Naive thymus-derived CD4-positive, alpha-beta T cell (primary cell): ENCODE data around the gene AK6. TPM values are rescaled to one million over a fixed set of nuclear protein-coding genes. Genes with fewer than 3 reads are reported as not detected.
A peak's percentile ranks its signal among the peaks of the same experiment; 100 is the strongest.

Source experiments
- ATAC-seq: fragments of 150-1000 bp; cut with Tn5 transposase; 2 replicates; pipeline ENCODE4 v1.10.0; 2021; ENCODE audit warnings: mild to moderate bottlenecking, moderate library complexity
- CTCF ChIA-PET: fragments of 350-600 bp; sonication (Branson Sonifier 250); formaldehyde crosslinking; loops from one replicate; lab custom pipeline; 2021; ENCODE audit warnings: antibody characterized with exemption; lab: Charles Lee
- POLR2A ChIA-PET: fragments of 350-600 bp; sonication (Branson Sonifier 250); formaldehyde crosslinking; loops from one replicate; lab custom pipeline; 2021; ENCODE audit warnings: antibody characterized with exemption, inconsistent platforms; lab: Charles Lee
- DNase-seq, 9 donors: peaks; one replicate each; pipeline versions ENCODE4 v3.0.0 to v3.0.0-alpha.2; 2020 to 2022; ENCODE audit warnings: mixed read lengths in 1 of 9
- H3K27ac ChIP-seq: one replicate; pipeline ENCODE4 v1.7.0; 2013; ENCODE audit warnings: mild to moderate bottlenecking, low read depth, low read length, moderate library complexity
- H3K27me3 ChIP-seq, 2 donors: one replicate each; pipeline ENCODE4 v1.7.0; 2013; ENCODE audit warnings: low read length in 2 of 2, mild to moderate bottlenecking in 2 of 2, moderate library complexity in 2 of 2; ENCODE audit not compliant: control insufficient read depth in 2 of 2, insufficient read depth in 2 of 2
- H3K36me3 ChIP-seq, 3 experiments: 1 replicate in 2 of 3; 2 replicates in 1 of 3; pipeline ENCODE4 v1.7.0; 2013; ENCODE audit warnings: low read length in 3 of 3, mild to moderate bottlenecking in 3 of 3, moderate library complexity in 1 of 3; ENCODE audit not compliant: insufficient read depth in 3 of 3, control insufficient read depth in 2 of 3
- H3K4me1 ChIP-seq, 2 donors: one replicate each; pipeline ENCODE4 v1.7.0; 2013; ENCODE audit warnings: low read length in 2 of 2, mild to moderate bottlenecking in 2 of 2, moderate library complexity in 1 of 2; ENCODE audit not compliant: control insufficient read depth in 2 of 2, insufficient read depth in 2 of 2
- H3K4me3 ChIP-seq: 2 replicates; pipeline ENCODE4 v1.7.0; 2013; ENCODE audit warnings: mild to moderate bottlenecking, low read length
- H3K9me3 ChIP-seq, 3 experiments: 1 replicate in 2 of 3; 2 replicates in 1 of 3; pipeline ENCODE4 v1.7.0; 2013; ENCODE audit warnings: low read length in 3 of 3; ENCODE audit not compliant: control insufficient read depth in 2 of 3
- H3K27ac Mint-ChIP-seq, 9 donors: one replicate each; pipeline ENCODE4 v1.8.0; 2020 to 2022; ENCODE audit warnings: mixed read lengths in 9 of 9, mild to moderate bottlenecking in 8 of 9, moderate library complexity in 5 of 9, inconsistent platforms in 2 of 9
- H3K27me3 Mint-ChIP-seq, 5 donors: one replicate each; pipeline ENCODE4 v1.8.0; 2021 to 2022; ENCODE audit warnings: mixed read lengths in 5 of 5, mild to moderate bottlenecking in 1 of 5
- H3K36me3 Mint-ChIP-seq, 5 donors: one replicate each; pipeline ENCODE4 v1.8.0; 2020 to 2022; ENCODE audit warnings: mixed read lengths in 5 of 5, mild to moderate bottlenecking in 3 of 5, inconsistent platforms in 1 of 5
- H3K4me1 Mint-ChIP-seq, 7 donors: one replicate each; pipeline ENCODE4 v1.8.0; 2020 to 2022; ENCODE audit warnings: mixed read lengths in 7 of 7, mild to moderate bottlenecking in 3 of 7, inconsistent platforms in 1 of 7
- H3K4me3 Mint-ChIP-seq, 10 donors: one replicate each; pipeline ENCODE4 v1.8.0; 2020 to 2022; ENCODE audit warnings: mild to moderate bottlenecking in 10 of 10, mixed read lengths in 10 of 10, moderate library complexity in 6 of 10, inconsistent platforms in 2 of 10
- H3K9me3 Mint-ChIP-seq, 11 donors: one replicate each; pipeline ENCODE4 v1.8.0; 2020 to 2022; ENCODE audit warnings: mixed read lengths in 11 of 11, mild to moderate bottlenecking in 4 of 11, inconsistent platforms in 1 of 11, moderate library complexity in 1 of 11
- intact Hi-C, 2 donors: fragments of 100-400 bp; cut with micrococcal nuclease; formaldehyde crosslinking; loops; one replicate each; pipeline ENCODE4 v1.15.1; 2023
- polyA plus RNA-seq, 2 donors: library from polyadenylated mRNA; unstranded; fragments of 300-500 nt; fragmentation: Illumina TruSeq; gene quantifications; one replicate each; pipeline ENCODE4 v1.2.3, GENCODE V29; 2021
- total RNA-seq, 6 experiments: library from RNA in 5 of 6; stranded (reverse) in 5 of 6; gene quantifications; 1 replicate in 5 of 6; 2 replicates in 1 of 6; pipeline ENCODE4 v1.2.3 and lab custom pipeline; 2021 to 2026

Gene AK6
- total and polyA plus RNA-seq, 7 experiments from 2014 or later: 12.4 to 76.6 (median 26.4) TPM

DNA sequence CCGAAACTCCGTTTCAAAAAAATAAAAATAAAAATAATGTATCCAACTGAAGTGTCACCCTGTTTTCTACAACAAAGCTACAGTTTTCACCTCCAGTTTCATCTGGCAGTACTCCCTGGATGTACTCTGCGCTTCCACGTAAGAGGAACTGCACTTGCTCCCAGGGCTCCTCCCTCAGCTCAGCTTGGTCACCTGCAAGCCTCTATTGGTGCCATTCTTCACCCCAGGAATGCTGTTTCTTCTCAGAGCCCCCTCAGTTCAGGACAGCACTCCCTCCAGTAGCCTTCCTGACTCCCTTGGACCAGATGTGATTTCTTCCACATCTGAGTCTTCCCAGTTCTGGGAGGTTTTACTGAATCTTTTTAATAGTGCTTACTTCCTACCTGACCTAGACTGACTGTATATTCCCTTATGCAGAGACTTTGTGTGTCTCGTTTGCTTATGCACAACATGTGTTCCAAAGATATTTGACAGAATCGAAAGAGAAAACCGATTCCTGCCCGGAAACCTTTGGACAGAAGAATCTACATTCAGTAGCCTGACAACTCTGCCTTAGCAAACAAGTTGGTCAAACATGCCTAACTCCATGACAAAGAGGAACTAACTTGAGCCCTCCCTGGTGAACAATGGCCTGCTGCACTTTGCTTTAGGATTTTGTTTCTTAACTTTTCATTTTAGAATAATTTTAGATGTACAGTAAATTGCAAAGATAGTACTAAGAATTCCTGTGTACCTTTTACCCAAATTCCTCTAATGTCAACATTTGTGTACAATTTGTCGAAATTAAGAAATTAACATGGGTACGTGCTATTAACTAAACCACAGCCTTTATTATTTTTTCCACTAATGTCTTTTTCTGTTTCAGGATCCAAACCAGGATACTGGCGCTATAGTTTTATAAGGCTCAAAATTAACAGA lies 37.5 kb downstream of the AK6 start:
- POLR2A ChIA-PET: interaction anchor here (1.0 to 1.2 kb wide), 4 partner anchors 38 to 289 kb away, joined by 3 to 9 read pairs (median 4); partner anchors contain the start of gene RAD17
- H3K9me3 Mint-ChIP-seq: peaks cover 0 to 2% (median 0%) of the 10 kb centered on the region in 11 donors
- Histone ChIP-seq H3K36me3 (no peaks in the 10 kb centered on the region), H3K4me3 (peak overlapping the region; percentile 71), H3K27ac (peak overlapping the region; percentile 83), H3K4me1 (peaks cover 5 to 11% of the 10 kb centered on the region in 2 donors), H3K9me3 (no peaks in the 10 kb centered on the region), H3K27me3 (no peaks in the 10 kb centered on the region)
- no peaks in the 10 kb centered on the region for H3K27me3 Mint-ChIP-seq
- peaks cover 3 to 7% (median 4%) of the 10 kb centered on the region in 5 donors for H3K36me3 Mint-ChIP-seq
- ATAC-seq (no peak), DNase-seq (no peak)
- H3K4me1 Mint-ChIP-seq: peaks cover 16 to 31% (median 22%) of the 10 kb centered on the region in 7 donors
- peak overlapping the region; percentile 88 to 96 (median 92) for H3K4me3 Mint-ChIP-seq
- CTCF ChIA-PET: interaction anchor here (1.1 to 3.8 kb wide), 2 partner anchors 238 to 289 kb away, joined by 4 to 25 read pairs; partner anchors contain the start of gene SLC30A5
- H3K27ac Mint-ChIP-seq: peak overlapping the region; percentile 86 to 99 (median 98)
- intact Hi-C loops: loop anchor here (1.0 to 5.0 kb wide), 9 partner anchors 13 to 164 kb away; partner anchors contain the start of genes AK6 (in 2 of the 2), CDK7 (in 2 of the 2), CENPH (in 2 of the 2) and RAD17 (in 2 of the 2)

DNA sequence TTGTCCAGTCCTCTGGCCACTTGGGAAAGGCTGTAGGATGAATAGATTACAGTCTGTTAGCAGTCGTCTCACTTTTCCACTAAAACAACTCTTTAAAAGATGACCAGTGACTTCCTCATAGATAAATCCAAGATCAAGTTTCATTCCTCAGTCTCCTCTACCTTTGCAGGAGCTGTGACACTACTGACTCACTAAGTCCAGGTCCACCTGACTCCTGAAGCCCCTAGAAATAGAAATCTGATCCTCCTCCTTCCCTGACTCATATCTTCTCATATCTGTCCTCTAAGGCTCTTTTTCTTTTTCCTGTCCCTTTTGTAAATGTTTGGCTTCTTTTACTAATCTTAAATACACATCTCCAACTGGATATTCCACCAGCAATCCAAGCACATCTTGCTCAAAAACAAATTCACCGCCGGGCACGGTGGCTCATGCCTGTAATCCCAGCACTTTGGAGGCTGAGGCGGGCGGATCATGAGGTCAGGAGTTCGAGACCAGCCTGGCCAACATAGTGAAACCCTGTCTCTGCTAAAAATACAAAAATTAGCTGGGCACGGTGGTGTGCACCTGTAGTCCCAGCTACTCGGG lies 39.3 kb downstream of the AK6 start:
- peaks cover 3 to 8% (median 4%) of the 10 kb centered on the region in 5 donors for H3K36me3 Mint-ChIP-seq
- no peak for ATAC-seq

DNA sequence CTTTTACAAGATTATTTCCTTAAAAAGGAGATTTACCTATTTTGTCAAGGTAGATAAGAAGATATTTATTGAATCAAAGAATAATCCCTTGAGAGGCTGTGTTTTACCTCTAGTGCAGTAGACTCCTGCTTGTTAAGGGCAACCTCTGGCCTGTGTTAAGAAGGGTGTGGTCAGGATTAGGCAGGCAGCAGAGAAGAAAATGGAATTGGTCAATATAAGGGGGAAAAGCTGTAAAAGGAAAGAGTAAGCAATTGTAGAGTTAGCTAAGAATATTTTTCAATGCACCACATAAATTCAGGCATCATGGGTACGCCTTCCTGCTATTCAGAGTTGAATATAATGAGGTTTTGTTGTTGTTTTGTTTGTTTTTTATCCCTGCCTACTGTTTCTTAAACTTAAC lies 43.0 kb downstream of the AK6 start:
- intact Hi-C loops: no loop called here
- H3K27me3 Mint-ChIP-seq: no peaks in the 10 kb centered on the region
- ATAC-seq: no peak
- peaks cover 0 to 2% (median 0%) of the 10 kb centered on the region in 11 donors for H3K9me3 Mint-ChIP-seq
- H3K27ac ChIP-seq: no peak overlapping the region
- ChIA-PET POLR2A (interaction anchor here (0.6 kb wide), 1 partner anchor 64 kb away, joined by 4 read pairs; no protein-coding TSS in a partner anchor), CTCF (no interaction called here)
- DNase-seq: no peak
- H3K27ac Mint-ChIP-seq: peak overlapping the region in 2 of 9 donors; percentile 29 to 34
- H3K36me3 ChIP-seq: no peaks in the 10 kb centered on the region
- peaks cover 0 to 10% (median 5%) of the 10 kb centered on the region in 7 donors for H3K4me1 Mint-ChIP-seq
- H3K9me3 ChIP-seq: no peaks in the 10 kb centered on the region
- no peak overlapping the region for H3K4me3 Mint-ChIP-seq
- H3K36me3 Mint-ChIP-seq: peaks cover 3 to 9% (median 5%) of the 10 kb centered on the region in 5 donors
- H3K4me3 ChIP-seq: no peak overlapping the region
- no peaks in the 10 kb centered on the region for H3K4me1 ChIP-seq
- H3K27me3 ChIP-seq: no peaks in the 10 kb centered on the region

More for the DNA sequence above, 39.3 kb downstream of the AK6 start:
- H3K9me3 Mint-ChIP-seq: peaks cover 0 to 2% (median 0%) of the 10 kb centered on the region in 11 donors
- H3K27ac Mint-ChIP-seq: peak overlapping the region in 1 of 9 donors; percentile 11
- no peak overlapping the region for H3K4me3 Mint-ChIP-seq
- POLR2A ChIA-PET: no interaction called here
- Histone ChIP-seq H3K27ac (no peak overlapping the region), H3K36me3 (no peaks in the 10 kb centered on the region), H3K4me3 (no peak overlapping the region), H3K4me1 (peaks cover 5 to 11% of the 10 kb centered on the region in 2 donors), H3K9me3 (no peaks in the 10 kb centered on the region), H3K27me3 (no peaks in the 10 kb centered on the region)
- peaks cover 15 to 31% (median 22%) of the 10 kb centered on the region in 7 donors for H3K4me1 Mint-ChIP-seq
- H3K27me3 Mint-ChIP-seq: no peaks in the 10 kb centered on the region
- no peak for DNase-seq
- CTCF ChIA-PET: no interaction called here
- intact Hi-C loops: loop anchor here (5.0 kb wide), 2 partner anchors 38 to 98 kb away; partner anchors contain the start of gene CDK7 (in 1 of the 2)

DNA sequence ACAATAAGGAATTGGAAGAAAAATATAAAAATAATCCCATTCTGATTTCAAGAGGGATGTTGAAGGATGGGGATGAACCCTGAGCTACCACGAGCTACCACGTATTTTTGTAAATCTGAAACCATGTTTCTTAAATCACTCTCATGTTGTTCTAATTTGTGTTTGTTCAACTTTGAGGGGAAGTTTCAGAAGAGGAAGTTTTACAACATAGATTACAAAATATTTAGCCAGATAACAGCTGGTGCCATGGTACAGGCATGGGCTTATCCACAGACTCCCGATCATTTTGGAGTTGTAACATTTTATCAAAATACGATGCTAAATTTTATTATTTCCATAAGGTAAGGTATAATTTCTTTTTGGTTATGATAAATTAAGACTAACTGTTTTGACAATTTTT lies 51.9 kb downstream of the AK6 start:
- no peaks in the 10 kb centered on the region for H3K27me3 Mint-ChIP-seq
- CTCF ChIA-PET: no interaction called here
- Histone ChIP-seq H3K4me1 (no peaks in the 10 kb centered on the region), H3K27ac (no peak overlapping the region), H3K4me3 (no peak overlapping the region), H3K9me3 (no peaks in the 10 kb centered on the region), H3K36me3 (peaks cover 0 to 15% (median 0%) of the 10 kb centered on the region in 3 experiments), H3K27me3 (no peaks in the 10 kb centered on the region)
- peaks cover 6 to 45% (median 27%) of the 10 kb centered on the region in 5 donors for H3K36me3 Mint-ChIP-seq
- H3K4me1 Mint-ChIP-seq: peaks cover 0 to 10% (median 0%) of the 10 kb centered on the region in 7 donors
- DNase-seq (no peak), ATAC-seq (no peak)
- peak overlapping the region in 1 of 9 donors; percentile 36 for H3K27ac Mint-ChIP-seq
- H3K9me3 Mint-ChIP-seq: peaks cover 0 to 2% (median 0%) of the 10 kb centered on the region in 11 donors
- POLR2A ChIA-PET: no interaction called here
- no peak overlapping the region for H3K4me3 Mint-ChIP-seq
- intact Hi-C loops: no loop called here

DNA sequence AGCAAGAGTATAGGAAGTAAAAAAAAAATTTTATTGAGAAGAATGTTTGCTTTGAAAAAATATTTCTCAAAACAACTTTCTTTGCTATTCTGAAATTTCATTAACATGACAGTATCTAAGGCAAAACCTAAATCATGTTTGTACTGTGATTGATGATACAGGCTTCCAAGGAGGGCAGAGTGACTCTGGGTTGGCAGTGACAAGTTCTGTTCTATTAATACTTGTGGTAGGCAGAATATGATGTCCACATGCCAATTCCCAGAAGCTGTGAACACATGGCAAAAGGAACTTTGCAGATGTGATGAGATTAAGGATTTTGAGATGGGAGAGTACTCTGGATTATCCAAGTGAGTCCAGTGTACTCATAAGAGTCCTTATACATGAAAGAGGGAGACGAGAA lies 53.3 kb downstream of the AK6 start:
- Histone ChIP-seq H3K27ac (no peak overlapping the region), H3K27me3 (no peaks in the 10 kb centered on the region), H3K4me3 (no peak overlapping the region), H3K4me1 (no peaks in the 10 kb centered on the region), H3K9me3 (no peaks in the 10 kb centered on the region), H3K36me3 (peaks cover 0 to 15% (median 0%) of the 10 kb centered on the region in 3 experiments)
- no peak for DNase-seq
- intact Hi-C loops: no loop called here
- no peak for ATAC-seq
- ChIA-PET POLR2A (no interaction called here), CTCF (no interaction called here)
- no peaks in the 10 kb centered on the region for H3K27me3 Mint-ChIP-seq
- no peak overlapping the region for H3K4me3 Mint-ChIP-seq
- H3K27ac Mint-ChIP-seq: peak overlapping the region in 1 of 9 donors; percentile 48
- H3K9me3 Mint-ChIP-seq: peaks cover 0 to 2% (median 0%) of the 10 kb centered on the region in 11 donors
- H3K4me1 Mint-ChIP-seq: peaks cover 0 to 10% (median 0%) of the 10 kb centered on the region in 7 donors
- peaks cover 11 to 54% (median 32%) of the 10 kb centered on the region in 5 donors for H3K36me3 Mint-ChIP-seq

DNA sequence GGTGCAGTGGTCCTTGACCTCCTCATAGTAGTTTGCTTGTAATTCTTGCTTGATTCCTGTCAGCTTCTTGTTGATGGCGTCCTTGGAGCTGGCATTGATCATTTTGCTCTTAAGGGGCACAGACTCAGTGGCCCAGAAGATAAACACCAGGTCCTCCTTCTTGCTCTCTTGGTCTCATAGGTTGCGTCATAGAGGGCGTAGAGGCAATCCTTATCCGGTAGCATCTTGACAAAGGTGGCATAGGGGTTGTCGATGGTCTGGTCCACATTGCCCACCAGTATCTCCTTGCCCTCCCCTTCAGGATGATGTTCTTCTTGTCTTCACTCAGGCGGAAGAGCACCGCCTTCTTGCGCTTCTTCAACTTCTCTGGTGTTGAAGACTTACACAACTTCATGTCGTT lies 55.9 kb downstream of the AK6 start:
- Mint-ChIP-seq H3K27ac (no peak overlapping the region), H3K36me3 (peaks cover 31 to 61% (median 49%) of the 10 kb centered on the region in 5 donors), H3K4me3 (no peak overlapping the region), H3K4me1 (peaks cover 0 to 10% (median 0%) of the 10 kb centered on the region in 7 donors), H3K9me3 (peaks cover 0 to 11% (median 0%) of the 10 kb centered on the region in 11 donors), H3K27me3 (no peaks in the 10 kb centered on the region)
- Histone ChIP-seq H3K4me3 (no peak overlapping the region), H3K36me3 (peaks cover 0 to 24% (median 0%) of the 10 kb centered on the region in 3 experiments), H3K27ac (no peak overlapping the region), H3K4me1 (no peaks in the 10 kb centered on the region), H3K27me3 (no peaks in the 10 kb centered on the region), H3K9me3 (no peaks in the 10 kb centered on the region)
- no peak for DNase-seq
- ATAC-seq: no peak
- intact Hi-C loops: no loop called here
- ChIA-PET CTCF (no interaction called here), POLR2A (no interaction called here)
